ENCODE results near the gene GORASP2. TPM values are rescaled to one million over a fixed set of nuclear protein-coding genes. Genes with fewer than 3 reads are reported as not detected.

Gene GORASP2
- total RNA-seq, 2 donors from 2014 or later, result 90.9 to 104 TPM

GRCh38 chr2:170973492-170974303, 44.6 kb downstream of the GORASP2 start:
- peak; percentile 97 for TF ChIP-seq CTCF (conservative IDR thresholded peaks at IDR 0.05)
- 38 to 45% methylated on average over 14 to 67 of the region's 67 CpGs for WGBS, 2 experiments (ENCODE audit: insufficient coverage in 1 of 2, insufficient read length in 1 of 2)
- Histone ChIP-seq H3K27me3 (ENCODE audit: control insufficient read depth, insufficient read depth, low read length, poor library complexity, severe bottlenecking) (no peaks in the 10 kb centered on the region), H3K36me3 (ENCODE audit: control insufficient read depth, insufficient read depth, low read length) (peaks cover 7% of the 10 kb centered on the region), H3K4me3 (ENCODE audit: low read length) (peak overlapping the region; percentile 66), H3K27ac (ENCODE audit: low read depth, low read length) (no peak overlapping the region), H3K4me1 (ENCODE audit: control insufficient read depth, insufficient read depth, low read length) (peaks cover 5% of the 10 kb centered on the region), H3K9ac (ENCODE audit: extremely low read depth, low read length, poor library complexity, severe bottlenecking) (peak overlapping the region; percentile 25), H3K9me3 (ENCODE audit: control insufficient read depth, low read length) (no peaks in the 10 kb centered on the region)
- H3K4me3 Mint-ChIP-seq, result peak overlapping the region; percentile 43
- peak; percentile 90 for DNase-seq
- H3K36me3 Mint-ChIP-seq (ENCODE audit: low read depth), result peaks cover 4% of the 10 kb centered on the region
- peaks cover 49% of the 10 kb centered on the region for H3K4me1 Mint-ChIP-seq
- no peaks in the 10 kb centered on the region for H3K27me3 Mint-ChIP-seq (ENCODE audit: insufficient read depth)
- H3K27ac Mint-ChIP-seq, result peak overlapping the region; percentile 39
- H3K9me3 Mint-ChIP-seq, result no peaks in the 10 kb centered on the region

- Histone ChIP-seq H3K9ac (ENCODE audit: extremely low read depth, low read length, poor library complexity, severe bottlenecking) (no peak overlapping the region), H3K4me1 (ENCODE audit: control insufficient read depth, insufficient read depth, low read length) (peaks cover 5% of the 10 kb centered on the region), H3K9me3 (ENCODE audit: control insufficient read depth, low read length) (no peaks in the 10 kb centered on the region), H3K27ac (ENCODE audit: low read depth, low read length) (no peak overlapping the region), H3K27me3 (ENCODE audit: control insufficient read depth, insufficient read depth, low read length, poor library complexity, severe bottlenecking) (no peaks in the 10 kb centered on the region), H3K4me3 (ENCODE audit: low read length) (no peak overlapping the region), H3K36me3 (ENCODE audit: control insufficient read depth, insufficient read depth, low read length) (peaks cover 2% of the 10 kb centered on the region)
- Mint-ChIP-seq H3K27me3 (ENCODE audit: insufficient read depth) (no peaks in the 10 kb centered on the region), H3K4me1 (peaks cover 51% of the 10 kb centered on the region), H3K36me3 (ENCODE audit: low read depth) (peaks cover 2% of the 10 kb centered on the region), H3K4me3 (peak overlapping the region; percentile 43), H3K27ac (no peak overlapping the region), H3K9me3 (no peaks in the 10 kb centered on the region)
- WGBS, 2 experiments (ENCODE audit: insufficient coverage in 1 of 2, insufficient read length in 1 of 2), result 84 to 86% methylated on average over 5 to 11 of the region's 11 CpGs
- DNase-seq, result peak; percentile 77
- TF ChIP-seq CTCF (conservative IDR thresholded peaks at IDR 0.05), result no peak
Measured at GRCh38 chr2:170974304-170974993, 45.4 kb downstream of the GORASP2 start.

- H3K27ac Mint-ChIP-seq, result no peak overlapping the region
- no peak overlapping the region for H3K4me3 Mint-ChIP-seq
- no peak overlapping the region for H3K9ac ChIP-seq (ENCODE audit: extremely low read depth, low read length, poor library complexity, severe bottlenecking)
- TF ChIP-seq CTCF (conservative IDR thresholded peaks at IDR 0.05), result no peak
- no peaks in the 10 kb centered on the region for H3K36me3 ChIP-seq (ENCODE audit: control insufficient read depth, insufficient read depth, low read length)
- H3K27ac ChIP-seq (ENCODE audit: low read depth, low read length), result no peak overlapping the region
- H3K36me3 Mint-ChIP-seq (ENCODE audit: low read depth), result peaks cover 2% of the 10 kb centered on the region
- 92 to 93% methylated on average over 11 to 17 of the region's 17 CpGs for WGBS, 2 experiments (ENCODE audit: insufficient coverage in 1 of 2, insufficient read length in 1 of 2)
- H3K27me3 Mint-ChIP-seq (ENCODE audit: insufficient read depth), result no peaks in the 10 kb centered on the region
- H3K4me3 ChIP-seq (ENCODE audit: low read length), result no peak overlapping the region
- no peaks in the 10 kb centered on the region for H3K9me3 Mint-ChIP-seq
- peaks cover 56% of the 10 kb centered on the region for H3K4me1 Mint-ChIP-seq
- peaks cover 5% of the 10 kb centered on the region for H3K4me1 ChIP-seq (ENCODE audit: control insufficient read depth, insufficient read depth, low read length)
- H3K9me3 ChIP-seq (ENCODE audit: control insufficient read depth, low read length), result no peaks in the 10 kb centered on the region
- no peaks in the 10 kb centered on the region for H3K27me3 ChIP-seq (ENCODE audit: control insufficient read depth, insufficient read depth, low read length, poor library complexity, severe bottlenecking)
- no peak for DNase-seq
Measured at GRCh38 chr2:170975127-170975942, 46.3 kb downstream of the GORASP2 start.
